ENCODE results near the gene TNFAIP8L3. TPM values are rescaled to one million over a fixed set of nuclear protein-coding genes. Genes with fewer than 3 reads are reported as not detected.

The TNFAIP8L3 gene
- total RNA-seq, 1 donor from 2014 or later = 1.9 TPM

GRCh38 chr15:51114437-51115119, 19.9 kb upstream of the TNFAIP8L3 start:
- DNase-seq = no peak

DNA sequence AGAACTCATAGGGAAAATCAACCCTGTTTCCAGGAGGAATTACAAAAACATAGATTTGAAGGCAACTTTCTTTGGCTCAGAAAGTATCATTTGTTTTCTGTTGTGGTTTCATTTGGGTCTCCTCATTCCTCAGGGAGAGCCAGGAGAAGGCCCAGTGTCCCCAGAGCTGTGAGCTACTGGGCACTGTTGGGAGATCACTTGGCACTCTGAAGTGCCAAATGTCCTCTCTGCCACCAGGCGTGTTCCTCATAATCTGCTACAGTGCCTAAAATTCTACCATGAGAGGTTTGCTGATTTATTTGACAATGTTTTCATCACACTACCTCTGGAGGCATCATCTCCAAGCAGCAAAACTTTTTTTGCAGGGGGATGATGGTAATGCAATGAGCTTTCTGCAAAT, 17.4 kb upstream of the TNFAIP8L3 start:
- DNase-seq = no peak

- DNase-seq = no peak
Observed at GRCh38 chr15:51111061-51111460, 16.4 kb upstream of the TNFAIP8L3 start.

DNA sequence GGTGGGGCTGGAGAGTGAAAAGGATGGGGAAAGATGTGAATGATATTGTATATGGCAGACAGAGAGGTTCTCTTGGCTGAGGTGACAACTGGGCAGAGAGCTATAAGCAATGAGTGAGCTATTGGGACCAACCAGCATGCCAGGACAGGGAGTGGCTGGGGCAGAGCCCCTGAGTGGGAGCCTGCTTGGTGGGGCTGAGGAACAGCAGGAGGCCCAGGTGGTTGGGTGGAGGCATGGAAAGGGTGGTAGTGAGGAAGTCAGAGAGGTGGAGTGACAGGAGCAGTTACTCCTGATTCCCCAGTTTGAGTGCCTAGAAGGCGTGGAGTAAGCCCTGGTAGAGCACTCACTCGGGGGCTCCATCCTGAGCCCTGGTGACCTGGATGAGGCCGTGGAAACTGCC, 15.5 kb upstream of the TNFAIP8L3 start:
- no peak for DNase-seq

- DNase-seq = no peak
Observed at GRCh38 chr15:51108933-51109550, 14.3 kb upstream of the TNFAIP8L3 start.

GRCh38 chr15:51107612-51108011, 12.9 kb upstream of the TNFAIP8L3 start:
- DNase-seq = no peak

GRCh38 chr15:51106481-51106880, 11.8 kb upstream of the TNFAIP8L3 start:
- no peak for DNase-seq

GRCh38 chr15:51105430-51106016, 10.8 kb upstream of the TNFAIP8L3 start:
- DNase-seq = no peak

DNA sequence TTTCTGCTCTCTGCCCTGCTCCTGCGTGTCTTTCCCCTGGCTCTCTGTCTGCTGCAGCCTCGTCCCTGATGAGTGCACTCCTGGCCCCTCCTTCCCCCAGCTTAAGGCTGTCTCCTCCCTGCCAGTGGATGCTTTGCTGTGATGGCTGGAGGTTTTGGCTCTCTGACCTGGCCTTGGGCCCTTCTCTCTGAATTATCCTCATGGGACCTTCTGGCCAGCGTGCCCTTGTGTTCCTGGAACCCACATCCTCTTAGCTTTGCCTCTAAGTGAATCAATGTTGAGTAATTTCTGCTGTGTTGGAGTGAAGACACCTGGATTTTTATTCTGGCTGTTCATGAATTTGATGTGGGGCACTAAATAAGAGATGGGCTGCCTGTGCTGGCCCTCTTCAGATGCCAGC, 9.8 kb upstream of the TNFAIP8L3 start:
- no peak for DNase-seq

DNA sequence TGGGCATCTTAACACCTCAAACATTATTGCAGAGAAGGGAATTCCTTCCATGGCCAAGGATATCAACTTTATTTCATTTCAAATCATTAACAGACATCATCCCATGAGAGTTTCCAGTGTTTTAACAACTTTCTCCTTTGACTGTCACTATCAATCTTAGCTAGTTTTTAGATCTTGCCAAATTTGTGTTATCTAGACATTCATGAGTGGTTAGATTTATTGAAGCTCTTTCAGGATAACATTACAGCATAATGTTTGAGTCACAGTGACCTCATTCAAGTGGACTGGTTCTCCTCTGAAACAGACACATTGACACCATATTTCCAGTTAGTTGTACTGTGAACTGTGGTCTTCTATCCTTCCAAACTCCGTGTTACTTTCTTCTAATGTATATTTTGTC, 8.6 kb upstream of the TNFAIP8L3 start:
- DNase-seq = no peak

- no peak for DNase-seq
Observed at GRCh38 chr15:51100785-51101489, 6.2 kb upstream of the TNFAIP8L3 start.

DNA sequence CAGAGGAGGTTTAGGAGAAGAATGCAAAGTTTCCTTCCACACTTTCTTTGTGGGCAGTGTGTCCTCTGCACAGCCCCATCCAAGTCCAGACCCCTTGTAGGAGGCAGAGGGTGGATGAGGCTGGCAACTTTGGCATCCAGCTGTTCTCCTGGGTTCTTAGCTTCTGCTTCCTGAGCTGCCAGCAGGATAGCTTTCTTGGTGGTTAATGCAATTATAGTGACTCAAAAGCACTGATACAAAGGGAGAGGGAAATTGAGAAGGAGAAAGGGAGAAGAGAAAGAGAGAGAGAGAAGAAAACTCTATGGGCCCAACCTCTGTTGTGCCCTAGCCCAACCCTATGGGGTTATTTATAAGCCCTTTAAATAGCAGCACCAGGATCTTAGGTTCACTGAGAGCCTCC, 4.5 kb upstream of the TNFAIP8L3 start:
- DNase-seq = no peak

GRCh38 chr15:51098331-51098619, 3.6 kb upstream of the TNFAIP8L3 start:
- DNase-seq = no peak

DNA sequence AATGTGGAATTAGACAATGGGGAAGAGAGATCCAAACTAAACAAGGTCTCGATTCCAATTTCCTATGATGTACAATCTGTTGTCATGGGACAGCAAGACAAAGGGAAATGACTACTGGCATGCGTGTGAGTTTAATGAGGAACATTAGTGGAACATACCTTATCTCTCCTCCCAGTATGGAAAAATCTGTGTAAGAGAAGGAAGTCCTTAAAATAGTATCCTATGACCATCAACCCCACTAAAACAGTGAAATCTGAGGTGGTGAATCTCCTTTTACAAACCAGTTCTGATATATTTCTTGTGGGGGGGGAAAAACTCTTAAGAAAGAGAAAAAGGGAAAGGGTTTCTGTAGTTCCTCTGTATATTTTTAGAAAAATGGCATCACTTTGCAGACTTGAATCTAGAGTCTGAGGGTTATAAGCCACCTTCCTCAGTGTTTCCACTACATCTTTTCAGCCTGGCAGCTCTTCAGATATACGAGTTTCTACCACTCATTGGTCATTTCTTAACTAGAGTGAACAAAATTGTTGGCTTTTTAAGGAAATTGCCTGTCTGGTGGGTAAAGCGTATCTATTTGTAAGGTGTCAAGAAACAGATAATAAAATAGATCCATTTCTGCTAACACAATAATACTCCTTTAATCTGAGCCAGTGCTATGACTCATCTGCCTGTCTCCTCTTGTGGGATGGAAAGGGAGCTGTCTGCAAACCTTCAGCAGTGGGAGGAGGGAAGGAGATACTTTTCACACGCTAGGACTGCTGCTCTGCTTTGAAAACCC, 3.0 kb upstream of the TNFAIP8L3 start:
- DNase-seq = no peak

- no peak for DNase-seq
Observed at GRCh38 chr15:51096976-51097375, 2.3 kb upstream of the TNFAIP8L3 start.

GRCh38 chr15:51095681-51096331, 1.1 kb upstream of the TNFAIP8L3 start:
- DNase-seq = no peak

GRCh38 chr15:51093839-51094605, 684 bp downstream of the TNFAIP8L3 start:
- no peak for DNase-seq

- DNase-seq = no peak
Observed at GRCh38 chr15:51093488-51093838, 1.2 kb downstream of the TNFAIP8L3 start.

DNA sequence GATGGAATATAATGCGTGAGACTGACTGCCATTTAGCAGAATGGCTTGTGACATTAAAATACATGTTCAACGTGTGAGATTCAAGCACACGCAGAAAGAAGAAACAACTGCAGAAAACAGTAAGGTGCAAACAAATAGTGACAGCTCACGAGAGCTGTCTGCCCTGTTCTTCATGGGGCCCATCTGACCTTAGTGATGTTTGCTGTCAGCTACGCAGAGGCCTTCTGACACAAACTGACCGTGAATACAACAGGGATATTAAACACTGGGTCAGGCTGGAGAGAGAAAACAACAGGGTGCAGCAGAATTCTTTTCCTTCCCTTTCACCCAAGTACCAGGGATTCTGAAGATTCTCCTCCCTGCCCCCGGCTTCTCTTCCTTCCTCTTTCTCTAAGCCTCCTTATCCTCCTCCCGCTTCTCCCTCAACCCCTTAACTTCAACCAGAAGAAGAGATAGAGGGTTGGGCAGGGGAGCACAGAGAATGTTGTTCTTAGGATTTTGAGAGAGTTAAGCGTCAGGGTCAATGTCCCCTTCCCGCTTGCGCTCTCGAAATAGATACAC, 2.1 kb downstream of the TNFAIP8L3 start:
- no peak for DNase-seq

- no peak for DNase-seq
Observed at GRCh38 chr15:51090753-51091152, 4.0 kb downstream of the TNFAIP8L3 start.
